CD4-positive, alpha-beta T cell treated with Interleukin-2 at 100 ng/mL for 4 hours (primary cell): ENCODE measurements around the gene TLR5.

ENCODE experiments used
- DNase-seq: peaks from one replicate; pipeline ENCODE4 v3.0.0-alpha.2; 2020; ENCODE audit warnings: low spot score

The TLR5 gene

DNA sequence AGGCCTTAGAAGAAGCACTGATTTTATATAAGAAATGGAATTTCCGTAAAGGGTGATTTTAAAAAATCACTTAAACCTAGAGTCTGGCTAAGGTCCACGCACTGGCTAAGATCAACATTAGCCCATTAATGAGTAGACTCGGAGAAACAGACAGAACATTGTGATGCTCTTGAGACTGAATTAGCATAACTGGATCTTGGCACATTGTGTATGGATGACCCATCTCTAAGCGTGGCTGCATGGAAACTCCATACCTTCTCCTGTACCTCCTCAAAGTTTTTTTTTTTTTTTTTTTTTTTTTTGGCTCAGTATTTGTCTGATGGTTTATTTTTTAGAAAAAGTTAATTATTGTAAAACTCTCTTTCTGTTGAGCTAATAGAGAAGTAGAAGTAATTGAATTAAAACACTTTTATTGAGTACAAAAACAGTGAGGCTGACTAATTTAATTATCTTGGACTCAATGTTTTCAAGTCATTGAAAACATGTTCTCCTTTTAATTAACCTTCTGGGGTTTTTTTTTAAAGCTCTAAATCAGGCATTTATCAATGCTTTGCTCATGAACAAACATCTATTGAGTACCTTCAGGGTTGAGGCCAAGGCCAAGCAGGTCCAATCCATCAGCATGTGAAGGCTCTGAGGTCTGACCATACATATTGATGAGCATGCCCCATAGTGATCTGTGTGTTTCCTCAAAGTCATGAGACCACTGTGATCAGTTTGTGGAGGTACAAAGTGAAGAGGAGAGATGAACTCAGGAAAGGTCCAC is 74.0 kb downstream of the TLR5 start:
- DNase-seq: no peak

DNA sequence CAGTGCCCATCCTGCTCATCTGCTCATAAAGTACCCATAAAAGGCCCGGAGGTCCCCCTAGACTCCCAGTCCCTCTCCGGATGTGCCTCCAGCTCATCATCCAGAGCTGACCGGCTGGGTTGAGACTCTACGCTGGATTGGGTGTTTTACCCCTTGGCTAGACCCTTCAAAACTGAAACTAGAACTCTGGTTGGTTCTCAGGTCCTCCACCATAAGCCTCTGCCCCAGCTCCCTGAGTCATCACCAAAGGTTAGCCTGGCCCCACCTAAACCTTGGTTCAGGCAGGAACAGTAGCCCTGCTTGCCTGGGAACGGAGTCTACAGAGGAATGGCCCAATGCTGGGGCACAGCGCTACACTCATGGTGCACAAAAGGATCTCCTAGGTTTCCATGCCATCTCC is 75.1 kb downstream of the TLR5 start:
- DNase-seq: no peak

DNA sequence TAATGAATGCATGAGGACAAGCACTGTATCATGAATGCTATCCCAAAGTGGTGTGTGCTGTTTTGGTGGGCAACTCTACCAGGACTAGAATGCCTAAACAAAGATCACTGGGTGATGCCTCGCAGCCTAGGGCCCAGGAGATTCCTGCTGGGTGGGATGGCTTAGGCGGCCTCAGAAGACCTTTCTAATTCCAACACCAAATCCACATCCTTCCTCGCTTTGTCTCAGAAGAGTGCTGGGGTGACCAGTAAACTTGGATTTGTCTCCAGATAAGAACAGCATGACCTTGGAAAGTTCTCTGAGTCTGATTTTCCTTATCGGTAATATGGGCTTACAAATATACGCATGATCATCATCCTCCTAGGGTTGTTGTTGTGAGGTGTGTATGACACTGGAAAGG is 76.6 kb downstream of the TLR5 start:
- no peak for DNase-seq

DNA sequence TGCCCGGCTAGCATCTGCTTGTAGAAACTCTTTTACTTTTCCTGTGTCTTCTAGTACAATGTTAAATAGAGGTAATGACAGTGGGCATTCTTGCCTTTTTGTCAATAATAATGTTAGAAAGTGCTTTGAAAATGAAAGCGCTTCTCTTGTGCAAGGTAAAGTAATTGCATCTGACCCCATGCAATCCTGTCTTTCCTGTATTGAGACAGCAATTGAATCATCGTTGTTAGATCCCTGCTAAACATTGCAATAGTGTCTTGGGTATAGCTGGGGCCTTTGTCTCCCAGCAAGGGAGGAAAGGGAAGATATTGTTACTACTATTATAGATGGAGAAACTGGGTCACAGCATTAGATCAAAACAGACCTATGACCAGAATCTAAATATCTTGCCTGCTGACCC is 80.9 kb downstream of the TLR5 start:
- DNase-seq: no peak

DNA sequence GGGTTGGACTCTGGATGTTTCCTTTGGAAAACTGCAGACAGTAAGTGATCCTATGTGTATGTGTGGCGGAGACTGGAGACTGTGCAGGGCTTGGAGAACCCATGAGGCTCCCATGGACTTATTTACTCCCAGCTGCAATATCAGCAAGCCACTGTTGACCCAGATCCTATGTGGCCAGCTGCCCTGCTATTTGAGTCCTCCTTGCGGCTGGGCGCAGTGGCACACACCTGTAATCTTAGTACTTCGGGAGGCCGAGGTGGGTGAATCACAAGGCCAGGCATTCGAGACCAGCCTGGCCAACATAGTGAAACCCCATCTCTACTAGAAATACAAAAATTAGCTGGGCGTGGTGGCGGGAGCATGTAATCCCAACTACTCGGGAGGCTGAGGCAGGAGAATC is 83.5 kb downstream of the TLR5 start:
- no peak for DNase-seq
